H9 (cell line): ENCODE results near the gene NDUFAB1. TPM values are rescaled to one million over a fixed set of nuclear protein-coding genes. Genes with fewer than 3 reads are reported as not detected.

Experiments used
- DNase-seq: peaks from one replicate; pipeline ENCODE4 v3.0.0-alpha.2; 2017
- H2AFZ ChIP-seq: one replicate; pipeline ENCODE4 v1.6.1; 2013; ENCODE audit warnings: mild to moderate bottlenecking, low read length, control low read depth, moderate library complexity
- H2AK5ac ChIP-seq: 2 replicates; pipeline ENCODE4 v1.6.1; 2013; ENCODE audit warnings: low read length, control low read depth, mixed read lengths; ENCODE audit not compliant: insufficient read length
- H2BK120ac ChIP-seq: one replicate; pipeline ENCODE4 v1.6.1; 2013; ENCODE audit warnings: low read depth, mild to moderate bottlenecking, low read length, control low read depth, inconsistent platforms; ENCODE audit not compliant: poor library complexity, severe bottlenecking
- H2BK12ac ChIP-seq: 2 replicates; pipeline ENCODE4 v1.6.1; 2013; ENCODE audit warnings: low read length, control low read depth, mixed read lengths, low read depth; ENCODE audit not compliant: insufficient read length
- H2BK15ac ChIP-seq: 2 replicates; pipeline ENCODE4 v1.6.1; 2013; ENCODE audit warnings: low read depth, low read length, control low read depth
- H2BK20ac ChIP-seq: one replicate; pipeline ENCODE4 v1.6.1; 2013; ENCODE audit warnings: low read depth, mild to moderate bottlenecking, low read length, control low read depth, inconsistent platforms; ENCODE audit not compliant: poor library complexity, severe bottlenecking
- H2BK5ac ChIP-seq: 2 replicates; pipeline ENCODE4 v1.6.1; 2013; ENCODE audit warnings: low read length, control low read depth, mixed read lengths; ENCODE audit not compliant: insufficient read length
- H3K14ac ChIP-seq: 2 replicates; pipeline ENCODE4 v1.6.1; 2013; ENCODE audit warnings: low read length, control low read depth; ENCODE audit not compliant: insufficient read depth
- H3K18ac ChIP-seq: 2 replicates; pipeline ENCODE4 v1.6.1; 2013; ENCODE audit warnings: low read depth, mild to moderate bottlenecking, mixed read lengths, low read length, control low read depth; ENCODE audit not compliant: insufficient read length
- H3K23ac ChIP-seq: 2 replicates; pipeline ENCODE4 v1.6.1; 2013; ENCODE audit warnings: low read length, control low read depth, mixed read lengths, low read depth; ENCODE audit not compliant: insufficient read length
- H3K23me2 ChIP-seq: 2 replicates; pipeline ENCODE4 v1.6.1; 2013; ENCODE audit warnings: low read depth, mild to moderate bottlenecking, mixed read lengths, low read length, control low read depth; ENCODE audit not compliant: insufficient read length, poor library complexity, severe bottlenecking
- H3K27ac ChIP-seq: 2 replicates; pipeline ENCODE4 v1.5.1; 2013; ENCODE audit warnings: low read length, control low read depth, mixed read lengths, low read depth; ENCODE audit not compliant: insufficient read length
- H3K27me3 ChIP-seq: 2 replicates; pipeline ENCODE4 v1.6.1; 2013; ENCODE audit warnings: low read length, control low read depth, inconsistent platforms; ENCODE audit not compliant: insufficient read depth
- H3K4ac ChIP-seq: 2 replicates; pipeline ENCODE4 v1.6.1; 2013; ENCODE audit warnings: low read depth, mild to moderate bottlenecking, control low read depth, inconsistent platforms, low read length, moderate library complexity
- H3K4me1 ChIP-seq: 2 replicates; pipeline ENCODE4 v1.6.1; 2013; ENCODE audit warnings: low read length, control low read depth, inconsistent platforms; ENCODE audit not compliant: insufficient read depth
- H3K4me2 ChIP-seq: 2 replicates; pipeline ENCODE4 v1.6.1; 2013; ENCODE audit warnings: low read length, control low read depth, mixed read lengths; ENCODE audit not compliant: insufficient read length, insufficient read depth
- H3K56ac ChIP-seq: 2 replicates; pipeline ENCODE4 v1.6.1; 2013; ENCODE audit warnings: low read depth, mild to moderate bottlenecking, mixed read lengths, low read length, control low read depth; ENCODE audit not compliant: insufficient read length
- H3K79me1 ChIP-seq: 2 replicates; pipeline ENCODE4 v1.6.1; 2013; ENCODE audit warnings: low read depth, mild to moderate bottlenecking, moderate library complexity, low read length, control low read depth, inconsistent platforms; ENCODE audit not compliant: insufficient read depth, poor library complexity, severe bottlenecking
- H3K79me2 ChIP-seq: 2 replicates; pipeline ENCODE4 v1.6.1; 2013; ENCODE audit warnings: low read length, control low read depth, inconsistent platforms; ENCODE audit not compliant: insufficient read depth
- H3K9ac ChIP-seq: 2 replicates; pipeline ENCODE4 v1.6.1; 2013; ENCODE audit warnings: low read length, control low read depth, mixed read lengths; ENCODE audit not compliant: insufficient read length; ENCODE audit errors: extremely low read depth
- H3K9me3 ChIP-seq: one replicate; pipeline ENCODE4 v1.6.1; 2013; ENCODE audit warnings: low read depth, low read length, inconsistent platforms; ENCODE audit not compliant: control insufficient read depth
- H3T11ph ChIP-seq: one replicate; pipeline ENCODE4 v1.6.1; 2013; ENCODE audit warnings: mild to moderate bottlenecking, low read length, control low read depth, inconsistent platforms
- H4K20me1 ChIP-seq: one replicate; pipeline ENCODE4 v1.6.1; 2013; ENCODE audit not compliant: control insufficient read depth, insufficient read length, insufficient read depth
- H4K5ac ChIP-seq: 2 replicates; pipeline ENCODE4 v1.6.1; 2013; ENCODE audit warnings: low read depth, mild to moderate bottlenecking, mixed read lengths, low read length, control low read depth; ENCODE audit not compliant: insufficient read length
- H4K8ac ChIP-seq: replicated peaks from 2 replicates; pipeline ENCODE4 v1.6.1; 2013; ENCODE audit warnings: low read length, control low read depth, mixed read lengths, low read depth; ENCODE audit not compliant: insufficient read length
- H4K91ac ChIP-seq: 2 replicates; pipeline ENCODE4 v1.6.1; 2013; ENCODE audit warnings: low read depth, mild to moderate bottlenecking, moderate library complexity, mixed read lengths, low read length, control low read depth; ENCODE audit not compliant: insufficient read length
- H3K27ac Mint-ChIP-seq, 3 experiments: 2 replicates in 2 of 3; 3 replicates in 1 of 3; pipeline ENCODE4 v1.8.0; 2020 to 2021; ENCODE audit warnings: mixed read lengths in 3 of 3, mild to moderate bottlenecking in 1 of 3, moderate library complexity in 1 of 3
- H3K27me3 Mint-ChIP-seq: 2 replicates; pipeline ENCODE4 v1.8.0; 2021; ENCODE audit warnings: low read depth, mild to moderate bottlenecking, moderate library complexity, mixed read lengths
- H3K36me3 Mint-ChIP-seq, 3 experiments: 2 replicates in 2 of 3; 3 replicates in 1 of 3; pipeline ENCODE4 v1.8.0; 2020 to 2021; ENCODE audit warnings: low read depth in 3 of 3, mixed read lengths in 3 of 3; ENCODE audit not compliant: insufficient read depth in 1 of 3
- H3K4me1 Mint-ChIP-seq, 2 experiments: 2 replicates each; pipeline ENCODE4 v1.8.0; 2020; ENCODE audit warnings: mixed read lengths in 2 of 2
- H3K4me3 Mint-ChIP-seq, 2 experiments: 2 replicates in 1 of 2; 3 replicates in 1 of 2; pipeline ENCODE4 v1.8.0; 2020 to 2021; ENCODE audit warnings: mild to moderate bottlenecking in 2 of 2, mixed read lengths in 2 of 2, moderate library complexity in 1 of 2
- H3K9me3 Mint-ChIP-seq, 2 experiments: 2 replicates in 1 of 2; 3 replicates in 1 of 2; pipeline ENCODE4 v1.8.0; 2020; ENCODE audit warnings: mild to moderate bottlenecking in 2 of 2, mixed read lengths in 2 of 2, moderate library complexity in 1 of 2
- WGBS: extraction: QIAGEN DNeasy Blood & Tissue Kit; methylation state at CpG from one replicate; pipeline ENCODE4 v1.1.7; 2013; ENCODE audit warnings: missing lambda C conversion rate, low lambda C conversion rate, mixed read lengths; ENCODE audit not compliant: insufficient read length; ENCODE audit errors: extremely low coverage; 5-methylcytosine and 5-hydroxymethylcytosine counted together
- total RNA-seq: library from RNA; stranded (reverse); gene quantifications from 2 replicates; pipeline ENCODE4 v1.2.1, GENCODE V29; 2021
- TF ChIP-seq, protein P1 (sequence below): fragments of 200-600 bp; sonication (generic); conservative IDR thresholded peaks from 3 replicates; pipeline ENCODE4 v1.8.0; 2021; ENCODE audit warnings: antibody characterized with exemption, mild to moderate bottlenecking

NDUFAB1 gene
- total RNA-seq, 1 experiment from 2014 or later, result 192 TPM

DNA sequence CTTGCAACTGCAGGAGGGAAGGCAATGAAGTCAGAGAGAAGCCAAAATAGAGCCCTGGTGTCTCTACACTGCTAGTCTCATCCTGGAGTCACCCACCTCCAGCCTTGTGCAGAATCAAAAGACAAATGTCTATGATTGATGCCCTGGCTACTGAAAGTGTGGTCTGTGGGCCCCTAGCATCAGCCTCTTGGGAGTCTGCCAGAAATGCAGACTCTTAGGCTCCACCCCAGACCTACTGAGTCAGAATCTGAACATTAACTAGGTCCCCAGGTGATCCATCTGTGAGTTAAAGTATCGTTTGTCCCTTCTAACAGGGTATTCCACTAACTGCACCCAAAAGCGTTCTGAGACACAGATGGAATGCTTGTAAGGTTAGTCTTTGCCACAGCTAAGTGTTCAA, 60.2 kb downstream of the NDUFAB1 start:
- Histone ChIP-seq H3K4me1 (no peaks in the 10 kb centered on the region), H3K56ac (no peak overlapping the region), H3K23me2 (no peaks in the 10 kb centered on the region), H3K18ac (no peak overlapping the region), H2AFZ (no peak overlapping the region), H3K79me2 (no peaks in the 10 kb centered on the region), H4K91ac (no peak overlapping the region), H2BK20ac (no peak overlapping the region), H3K9me3 (no peaks in the 10 kb centered on the region), H2BK5ac (no peak overlapping the region), H4K20me1 (no peaks in the 10 kb centered on the region), H3K27me3 (no peaks in the 10 kb centered on the region), H3K14ac (no peak overlapping the region), H4K8ac (no peak overlapping the region), H2BK120ac (no peak overlapping the region), H3K79me1 (no peaks in the 10 kb centered on the region), H3K4me2 (no peak overlapping the region), H3K9ac (no peak overlapping the region), H3K4ac (no peak overlapping the region), H4K5ac (no peak overlapping the region), H2BK15ac (no peak overlapping the region), H2AK5ac (no peak overlapping the region), H3K27ac (no peak overlapping the region), H3K23ac (no peak overlapping the region), H2BK12ac (no peak overlapping the region), H3T11ph (no peak overlapping the region)
- Mint-ChIP-seq H3K27me3 (no peaks in the 10 kb centered on the region), H3K27ac (no peak overlapping the region; a peak in 1 of 7 replicates), H3K4me3 (no peak overlapping the region), H3K4me1 (no peaks in the 10 kb centered on the region), H3K9me3 (no peaks in the 10 kb centered on the region), H3K36me3 (peaks cover 27 to 81% (median 58%) of the 10 kb centered on the region in 3 experiments; a peak in 6 of 7 replicates)
- no CpG with 5 or more reads among the region's 2 CpGs for WGBS
- TF ChIP-seq, protein P1, sequence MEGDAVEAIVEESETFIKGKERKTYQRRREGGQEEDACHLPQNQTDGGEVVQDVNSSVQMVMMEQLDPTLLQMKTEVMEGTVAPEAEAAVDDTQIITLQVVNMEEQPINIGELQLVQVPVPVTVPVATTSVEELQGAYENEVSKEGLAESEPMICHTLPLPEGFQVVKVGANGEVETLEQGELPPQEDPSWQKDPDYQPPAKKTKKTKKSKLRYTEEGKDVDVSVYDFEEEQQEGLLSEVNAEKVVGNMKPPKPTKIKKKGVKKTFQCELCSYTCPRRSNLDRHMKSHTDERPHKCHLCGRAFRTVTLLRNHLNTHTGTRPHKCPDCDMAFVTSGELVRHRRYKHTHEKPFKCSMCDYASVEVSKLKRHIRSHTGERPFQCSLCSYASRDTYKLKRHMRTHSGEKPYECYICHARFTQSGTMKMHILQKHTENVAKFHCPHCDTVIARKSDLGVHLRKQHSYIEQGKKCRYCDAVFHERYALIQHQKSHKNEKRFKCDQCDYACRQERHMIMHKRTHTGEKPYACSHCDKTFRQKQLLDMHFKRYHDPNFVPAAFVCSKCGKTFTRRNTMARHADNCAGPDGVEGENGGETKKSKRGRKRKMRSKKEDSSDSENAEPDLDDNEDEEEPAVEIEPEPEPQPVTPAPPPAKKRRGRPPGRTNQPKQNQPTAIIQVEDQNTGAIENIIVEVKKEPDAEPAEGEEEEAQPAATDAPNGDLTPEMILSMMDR, result no peak
- DNase-seq, result no peak
